Liver (tissue), 9 donors: ENCODE results near the gene RFPL1. TPM values are rescaled to one million over a fixed set of nuclear protein-coding genes. Genes with fewer than 3 reads are reported as not detected.

ENCODE experiments used
- DNase-seq: peaks from one replicate; pipeline ENCODE4 v3.0.0-alpha.2; 2017; ENCODE audit warnings: low spot score
- H3K27ac ChIP-seq, 2 donors: one replicate each; pipeline ENCODE4 v1.7.0; 2013; ENCODE audit warnings: inconsistent platforms in 2 of 2, low read length in 2 of 2, control low read depth in 1 of 2, low read depth in 1 of 2, mild to moderate bottlenecking in 1 of 2
- H3K27me3 ChIP-seq, 4 donors: one replicate each; pipeline versions ENCODE4 v1.6.1 to v1.7.0; 2013; ENCODE audit warnings: low read length in 3 of 4, inconsistent platforms in 1 of 4, mild to moderate bottlenecking in 1 of 4, moderate library complexity in 1 of 4; ENCODE audit not compliant: control insufficient read depth in 4 of 4, insufficient read depth in 4 of 4
- H3K36me3 ChIP-seq, 4 donors: one replicate each; pipeline versions ENCODE4 v1.6.1 to v1.7.0; 2013; ENCODE audit warnings: low read length in 3 of 4, mild to moderate bottlenecking in 3 of 4, low read depth in 1 of 4, moderate library complexity in 1 of 4; ENCODE audit not compliant: control insufficient read depth in 4 of 4, insufficient read depth in 3 of 4
- H3K4me1 ChIP-seq, 4 donors: one replicate each; pipeline versions ENCODE4 v1.6.1 to v1.7.0; 2013; ENCODE audit warnings: low read length in 3 of 4, mild to moderate bottlenecking in 3 of 4, moderate library complexity in 1 of 4; ENCODE audit not compliant: control insufficient read depth in 4 of 4, insufficient read depth in 4 of 4
- H3K4me3 ChIP-seq, 3 donors: one replicate each; pipeline versions ENCODE4 v1.6.1 to v1.7.0; 2013; ENCODE audit warnings: low read length in 3 of 3, control low read depth in 1 of 3, low read depth in 1 of 3, mild to moderate bottlenecking in 1 of 3
- H3K9ac ChIP-seq, 2 donors: one replicate each; pipeline ENCODE4 v1.7.0; 2013; ENCODE audit warnings: low read length in 2 of 2, mild to moderate bottlenecking in 2 of 2, moderate library complexity in 2 of 2, control low read depth in 1 of 2, low read depth in 1 of 2
- H3K9me3 ChIP-seq, 4 donors: one replicate each; pipeline versions ENCODE4 v1.6.1 to v1.7.0; 2013; ENCODE audit warnings: low read length in 3 of 4; ENCODE audit not compliant: control insufficient read depth in 4 of 4
- ATF3 ChIP-seq: IDR thresholded peaks from 2 replicates; pipeline ENCODE4 v1.6.1; 2016; ENCODE audit warnings: antibody characterized with exemption
- CTCF ChIP-seq: fragments of 150-350 bp; IDR thresholded peaks from 2 replicates; pipeline ENCODE4 v1.5.1; 2017; ENCODE audit warnings: improper control_type of control experiment, low read depth, low read length; ENCODE audit not compliant: missing input control
- EGR1 ChIP-seq, 2 donors: IDR thresholded peaks; 2 replicates each; pipeline ENCODE4 v1.6.1; 2016 to 2018; ENCODE audit warnings: antibody characterized with exemption in 2 of 2, low read depth in 2 of 2
- FOXA1 ChIP-seq: IDR thresholded peaks from 2 replicates; pipeline ENCODE4 v1.6.1; 2016; ENCODE audit warnings: antibody characterized with exemption
- GABPA ChIP-seq, 2 donors: IDR thresholded peaks in 1 of 2; conservative IDR thresholded peaks in 1 of 2; 2 replicates each; pipeline ENCODE4 v1.6.1; 2016; ENCODE audit warnings: antibody characterized with exemption in 2 of 2, mild to moderate bottlenecking in 1 of 2, moderate library complexity in 1 of 2
- HNF4A ChIP-seq, 2 donors: conservative IDR thresholded peaks; 2 replicates each; pipeline ENCODE4 v1.6.1; 2016; ENCODE audit warnings: antibody characterized with exemption in 2 of 2, mild to moderate bottlenecking in 2 of 2
- HNF4G ChIP-seq: IDR thresholded peaks from 2 replicates; pipeline ENCODE4 v1.6.1; 2016; ENCODE audit warnings: antibody characterized with exemption
- JUND ChIP-seq, 2 donors: IDR thresholded peaks; 2 replicates each; pipeline ENCODE4 v1.6.1; 2016; ENCODE audit warnings: antibody characterized with exemption in 2 of 2
- MAX ChIP-seq: IDR thresholded peaks from 2 replicates; pipeline ENCODE4 v1.6.1; 2016; ENCODE audit warnings: antibody characterized with exemption
- REST ChIP-seq: IDR thresholded peaks from 2 replicates; pipeline ENCODE4 v1.6.1; 2016; ENCODE audit warnings: antibody characterized with exemption, mild to moderate bottlenecking
- RXRA ChIP-seq, 2 donors: IDR thresholded peaks; 2 replicates each; pipeline ENCODE4 v1.6.1; 2017 to 2018; ENCODE audit warnings: antibody characterized with exemption in 2 of 2, mild to moderate bottlenecking in 1 of 2
- SP1 ChIP-seq: IDR thresholded peaks from 2 replicates; pipeline ENCODE4 v1.6.1; 2018; ENCODE audit warnings: antibody characterized with exemption, mild to moderate bottlenecking
- TAF1 ChIP-seq: conservative IDR thresholded peaks from 2 replicates; pipeline ENCODE4 v1.6.1; 2016; ENCODE audit warnings: antibody characterized with exemption, mild to moderate bottlenecking
- ZBTB33 ChIP-seq: IDR thresholded peaks from 2 replicates; pipeline ENCODE4 v1.6.1; 2016; ENCODE audit warnings: antibody characterized with exemption
- WGBS: extraction: QIAGEN DNeasy Blood & Tissue Kit; methylation state at CpG from one replicate; pipeline ENCODE4 v1.1.7; 2013; 5-methylcytosine and 5-hydroxymethylcytosine counted together
- polyA plus RNA-seq, 2 donors: library from polyadenylated mRNA; stranded (reverse) in 1 of 2; unstranded in 1 of 2; fragments of 200-250 nt in 1 of 2; fragments of >200 nt in 1 of 2; fragmentation: Nextera tagmentation in 1 of 2; extraction: Ambion mirVana in 1 of 2; gene quantifications; one replicate each; pipeline versions ENCODE4 v1.2.1 to v1.2.3, GENCODE V29; 2013 to 2015
- total RNA-seq, 2 donors: library from RNA; depleted of rRNA; stranded (reverse); fragments of >200 nt; gene quantifications; one replicate each; pipeline ENCODE4 v1.2.3, GENCODE V29; 2014
- donor health status: healthy.
- donor health status: healthy.
- donor health status: healthy.
- donor health status: healthy.
- donor health status: healthy.

The RFPL1 gene
- total and polyA plus RNA-seq, 4 donors: 1.0 TPM; not detected in 2

GRCh38 chr22:29443452-29443851, 5.1 kb downstream of the RFPL1 start:
- no peak for DNase-seq
- Histone ChIP-seq H3K9ac (no peak overlapping the region), H3K27me3 (no peaks in the 10 kb centered on the region), H3K4me1 (no peaks in the 10 kb centered on the region), H3K27ac (no peak overlapping the region), H3K36me3 (no peaks in the 10 kb centered on the region), H3K4me3 (no peak overlapping the region), H3K9me3 (no peaks in the 10 kb centered on the region)
- 83% methylated on average over 6 of the region's 6 CpGs for WGBS
- TF ChIP-seq SP1 (no peak), HNF4A (conservative IDR thresholded peaks at IDR 0.05) (no peak), JUND (IDR thresholded peaks at IDR 0.05) (no peak), ZBTB33 (no peak), MAX (no peak), FOXA1 (no peak), ATF3 (no peak), GABPA (IDR thresholded peaks at IDR 0.05 in 1 of 2, conservative IDR thresholded peaks at IDR 0.05 in 1 of 2) (no peak), HNF4G (no peak), EGR1 (IDR thresholded peaks at IDR 0.05; ENCODE audit: low read depth in 2 of 2) (no peak), TAF1 (no peak), REST (no peak), RXRA (IDR thresholded peaks at IDR 0.05) (no peak), CTCF (no peak)
